C1 segment of cervical spinal cord (tissue), 14 donors: ENCODE measurements around the gene TYMP.

ENCODE experiments used
- DNase-seq, 14 donors: peaks; one replicate each; lab custom pipeline; 2025; lab: John Stamatoyannopoulos, UW

The TYMP gene

GRCh38 chr22:50529897-50530579, at the start of gene TYMP:
Gene TYMP (minus strand): TSS chr22:50530012. CDS start chr22:50529709, 303 bp downstream.
- peak in 2 of 14 donors; percentile 47 to 56 for DNase-seq

- DNase-seq: peak in 1 of 14 donors; percentile 31
Measured at GRCh38 chr22:50578776-50579310, 49.0 kb upstream of the TYMP start.

GRCh38 chr22:50577987-50578775, 48.4 kb upstream of the TYMP start, which contains the start of gene CPT1B:
Gene CPT1B (minus strand): TSS chr22:50578427. CDS start chr22:50577915, 512 bp downstream.
- no peak for DNase-seq

GRCh38 chr22:50577697-50577986, 47.8 kb upstream of the TYMP start:
- DNase-seq: no peak

- DNase-seq: no peak
Measured at GRCh38 chr22:50576806-50577696, 47.2 kb upstream of the TYMP start.

GRCh38 chr22:50576070-50576469, 46.3 kb upstream of the TYMP start:
- peak in 1 of 14 donors; percentile 80 for DNase-seq

GRCh38 chr22:50575426-50575941, 45.7 kb upstream of the TYMP start:
- DNase-seq: no peak

- no peak for DNase-seq
Measured at GRCh38 chr22:50574383-50574755, 44.6 kb upstream of the TYMP start.

GRCh38 chr22:50573491-50574382, 43.9 kb upstream of the TYMP start:
- no peak for DNase-seq

- DNase-seq: no peak
Measured at GRCh38 chr22:50572965-50573364, 43.2 kb upstream of the TYMP start.

- DNase-seq: no peak
Measured at GRCh38 chr22:50571264-50572175, 41.7 kb upstream of the TYMP start.

GRCh38 chr22:50570861-50571260, 41.0 kb upstream of the TYMP start:
- no peak for DNase-seq

- no peak for DNase-seq
Measured at GRCh38 chr22:50569896-50570535, 40.2 kb upstream of the TYMP start.

- DNase-seq: no peak
Measured at GRCh38 chr22:50569041-50569459, 39.2 kb upstream of the TYMP start.

- no peak for DNase-seq
Measured at GRCh38 chr22:50568626-50569025, 38.8 kb upstream of the TYMP start.

- DNase-seq: no peak
Measured at GRCh38 chr22:50567721-50568252, 38.0 kb upstream of the TYMP start.

GRCh38 chr22:50564289-50564688, 34.5 kb upstream of the TYMP start:
- DNase-seq: no peak

- peak in 1 of 14 donors; percentile 77 for DNase-seq
Measured at GRCh38 chr22:50563413-50564160, 33.8 kb upstream of the TYMP start.
